K562 (cell line): ENCODE measurements around the gene ZDHHC11. TPM values are rescaled to one million over a fixed set of nuclear protein-coding genes. Genes with fewer than 3 reads are reported as not detected.

ENCODE experiments used
- ELF1 ChIP-seq: fragments of 200-800 bp; sonication (Bioruptor generic); IDR thresholded peaks from 2 replicates; pipeline ENCODE4 v1.6.1; 2016; ENCODE audit warnings: missing genetic modification characterization, missing compliant biosample characterization
- HDAC1 ChIP-seq, 2 experiments: fragments of 450-650 bp; IDR thresholded peaks; 2 replicates each; pipeline ENCODE4 v1.6.1; 2016 to 2017; ENCODE audit warnings: inconsistent platforms in 1 of 2, mild to moderate bottlenecking in 1 of 2, moderate library complexity in 1 of 2
- HNRNPUL1 ChIP-seq: fragments of 200-400 bp; formaldehyde crosslinking; IDR thresholded peaks from 2 replicates; pipeline ENCODE4 v1.6.1; 2017; ENCODE audit warnings: low read length
- ILF3 ChIP-seq: fragments of 450-650 bp; IDR thresholded peaks from 2 replicates; pipeline ENCODE4 v1.6.1; 2018; ENCODE audit warnings: antibody characterized with exemption, mild to moderate bottlenecking, moderate library complexity, borderline replicate concordance
- KLF13 ChIP-seq: fragments of 450-650 bp; IDR thresholded peaks from 2 replicates; pipeline ENCODE4 v1.6.1; 2016; ENCODE audit warnings: missing genetic modification characterization, low read depth, mild to moderate bottlenecking, missing compliant biosample characterization, moderate library complexity, borderline replicate concordance
- MAX ChIP-seq: sonication (generic); formaldehyde crosslinking; IDR thresholded peaks from 2 replicates; pipeline ENCODE4 v1.9.0; 2022; ENCODE audit warnings: mild to moderate bottlenecking, missing genetic modification reagents
- MCM7 ChIP-seq, 2 experiments: fragments of 450-650 bp; IDR thresholded peaks; 2 replicates each; pipeline ENCODE4 v1.6.1; 2016 to 2018
- MYNN ChIP-seq, 2 experiments: sonication (generic); formaldehyde crosslinking in 1 of 2; IDR thresholded peaks; 2 replicates each; pipeline versions ENCODE4 v1.5.0 to v1.6.1; 2016 to 2020; ENCODE audit warnings: antibody characterized with exemption in 1 of 2, missing genetic modification reagents in 1 of 2
- NFE2L1 ChIP-seq: fragments of 450-650 bp; IDR thresholded peaks from 2 replicates; pipeline ENCODE4 v1.6.1; 2016; ENCODE audit warnings: missing genetic modification characterization, low read depth, mild to moderate bottlenecking, missing compliant biosample characterization, moderate library complexity, borderline replicate concordance
- OTX1 ChIP-seq: fragments of 450-650 bp; formaldehyde crosslinking; IDR thresholded peaks from 2 replicates; pipeline ENCODE4 v1.4.0; 2022; ENCODE audit warnings: mild to moderate bottlenecking
- TBL1XR1 ChIP-seq, 2 experiments: IDR thresholded peaks; 2 replicates each; pipeline ENCODE4 v1.6.1; 2012; ENCODE audit warnings: improper control_type of control experiment in 2 of 2, low read length in 2 of 2, mild to moderate bottlenecking in 1 of 2
- TCF3 ChIP-seq: sonication (generic); formaldehyde crosslinking; IDR thresholded peaks from 2 replicates; pipeline ENCODE4 v1.4.0; 2020; ENCODE audit warnings: mild to moderate bottlenecking, missing genetic modification reagents
- ZNF239 ChIP-seq: fragments of 250-450 bp; sonication (Bioruptor Pico); IDR thresholded peaks from 2 replicates; pipeline ENCODE4 v1.4.0; 2020; ENCODE audit warnings: mild to moderate bottlenecking
- polyA plus RNA-seq, 8 experiments: library from polyadenylated mRNA; depleted of rRNA in 4 of 8; stranded (reverse) in 5 of 8; unstranded in 3 of 8; fragments of >200 nt; fragmentation: Nextera tagmentation in 2 of 8; fragmentation: Illumina TruSeq in 1 of 8; extraction: Ambion mirVana in 2 of 8; extraction: Trizol in 1 of 8; gene quantifications; 2 replicates each; pipeline versions ENCODE4 v1.2.1 to v1.2.3, GENCODE V29; 2011 to 2014; ENCODE audit warnings: inconsistent platforms in 1 of 8, missing spikeins in 1 of 8
- total RNA-seq, 7 experiments: library from RNA; depleted of rRNA in 6 of 7; stranded (reverse); fragments of >200 nt in 6 of 7; fragmentation: Illumina TruSeq in 2 of 7; extraction: Trizol in 2 of 7; gene quantifications; 2 replicates each; pipeline versions ENCODE4 v1.2.1 to v1.2.3, GENCODE V29; 2011 to 2021; ENCODE audit warnings: low replicate concordance in 1 of 7
- TF ChIP-seq, protein P1 (sequence below): fragments of 450-650 bp; IDR thresholded peaks from 2 replicates; pipeline ENCODE4 v1.6.1; 2016; ENCODE audit warnings: mild to moderate bottlenecking, moderate library complexity

ZDHHC11 gene
- total and polyA plus RNA-seq, 9 of the 15 experiments (the other 6 are each of a cell fraction or from before 2014, with no cell fraction given), result 0.07 to 2.3 (median 0.52) TPM

GRCh38 chr5:892394-893136 lies 41.8 kb upstream of the ZDHHC11 start, which contains the start of the genes BRD9 and TRIP13 (continued):
- TF ChIP-seq, protein P1, sequence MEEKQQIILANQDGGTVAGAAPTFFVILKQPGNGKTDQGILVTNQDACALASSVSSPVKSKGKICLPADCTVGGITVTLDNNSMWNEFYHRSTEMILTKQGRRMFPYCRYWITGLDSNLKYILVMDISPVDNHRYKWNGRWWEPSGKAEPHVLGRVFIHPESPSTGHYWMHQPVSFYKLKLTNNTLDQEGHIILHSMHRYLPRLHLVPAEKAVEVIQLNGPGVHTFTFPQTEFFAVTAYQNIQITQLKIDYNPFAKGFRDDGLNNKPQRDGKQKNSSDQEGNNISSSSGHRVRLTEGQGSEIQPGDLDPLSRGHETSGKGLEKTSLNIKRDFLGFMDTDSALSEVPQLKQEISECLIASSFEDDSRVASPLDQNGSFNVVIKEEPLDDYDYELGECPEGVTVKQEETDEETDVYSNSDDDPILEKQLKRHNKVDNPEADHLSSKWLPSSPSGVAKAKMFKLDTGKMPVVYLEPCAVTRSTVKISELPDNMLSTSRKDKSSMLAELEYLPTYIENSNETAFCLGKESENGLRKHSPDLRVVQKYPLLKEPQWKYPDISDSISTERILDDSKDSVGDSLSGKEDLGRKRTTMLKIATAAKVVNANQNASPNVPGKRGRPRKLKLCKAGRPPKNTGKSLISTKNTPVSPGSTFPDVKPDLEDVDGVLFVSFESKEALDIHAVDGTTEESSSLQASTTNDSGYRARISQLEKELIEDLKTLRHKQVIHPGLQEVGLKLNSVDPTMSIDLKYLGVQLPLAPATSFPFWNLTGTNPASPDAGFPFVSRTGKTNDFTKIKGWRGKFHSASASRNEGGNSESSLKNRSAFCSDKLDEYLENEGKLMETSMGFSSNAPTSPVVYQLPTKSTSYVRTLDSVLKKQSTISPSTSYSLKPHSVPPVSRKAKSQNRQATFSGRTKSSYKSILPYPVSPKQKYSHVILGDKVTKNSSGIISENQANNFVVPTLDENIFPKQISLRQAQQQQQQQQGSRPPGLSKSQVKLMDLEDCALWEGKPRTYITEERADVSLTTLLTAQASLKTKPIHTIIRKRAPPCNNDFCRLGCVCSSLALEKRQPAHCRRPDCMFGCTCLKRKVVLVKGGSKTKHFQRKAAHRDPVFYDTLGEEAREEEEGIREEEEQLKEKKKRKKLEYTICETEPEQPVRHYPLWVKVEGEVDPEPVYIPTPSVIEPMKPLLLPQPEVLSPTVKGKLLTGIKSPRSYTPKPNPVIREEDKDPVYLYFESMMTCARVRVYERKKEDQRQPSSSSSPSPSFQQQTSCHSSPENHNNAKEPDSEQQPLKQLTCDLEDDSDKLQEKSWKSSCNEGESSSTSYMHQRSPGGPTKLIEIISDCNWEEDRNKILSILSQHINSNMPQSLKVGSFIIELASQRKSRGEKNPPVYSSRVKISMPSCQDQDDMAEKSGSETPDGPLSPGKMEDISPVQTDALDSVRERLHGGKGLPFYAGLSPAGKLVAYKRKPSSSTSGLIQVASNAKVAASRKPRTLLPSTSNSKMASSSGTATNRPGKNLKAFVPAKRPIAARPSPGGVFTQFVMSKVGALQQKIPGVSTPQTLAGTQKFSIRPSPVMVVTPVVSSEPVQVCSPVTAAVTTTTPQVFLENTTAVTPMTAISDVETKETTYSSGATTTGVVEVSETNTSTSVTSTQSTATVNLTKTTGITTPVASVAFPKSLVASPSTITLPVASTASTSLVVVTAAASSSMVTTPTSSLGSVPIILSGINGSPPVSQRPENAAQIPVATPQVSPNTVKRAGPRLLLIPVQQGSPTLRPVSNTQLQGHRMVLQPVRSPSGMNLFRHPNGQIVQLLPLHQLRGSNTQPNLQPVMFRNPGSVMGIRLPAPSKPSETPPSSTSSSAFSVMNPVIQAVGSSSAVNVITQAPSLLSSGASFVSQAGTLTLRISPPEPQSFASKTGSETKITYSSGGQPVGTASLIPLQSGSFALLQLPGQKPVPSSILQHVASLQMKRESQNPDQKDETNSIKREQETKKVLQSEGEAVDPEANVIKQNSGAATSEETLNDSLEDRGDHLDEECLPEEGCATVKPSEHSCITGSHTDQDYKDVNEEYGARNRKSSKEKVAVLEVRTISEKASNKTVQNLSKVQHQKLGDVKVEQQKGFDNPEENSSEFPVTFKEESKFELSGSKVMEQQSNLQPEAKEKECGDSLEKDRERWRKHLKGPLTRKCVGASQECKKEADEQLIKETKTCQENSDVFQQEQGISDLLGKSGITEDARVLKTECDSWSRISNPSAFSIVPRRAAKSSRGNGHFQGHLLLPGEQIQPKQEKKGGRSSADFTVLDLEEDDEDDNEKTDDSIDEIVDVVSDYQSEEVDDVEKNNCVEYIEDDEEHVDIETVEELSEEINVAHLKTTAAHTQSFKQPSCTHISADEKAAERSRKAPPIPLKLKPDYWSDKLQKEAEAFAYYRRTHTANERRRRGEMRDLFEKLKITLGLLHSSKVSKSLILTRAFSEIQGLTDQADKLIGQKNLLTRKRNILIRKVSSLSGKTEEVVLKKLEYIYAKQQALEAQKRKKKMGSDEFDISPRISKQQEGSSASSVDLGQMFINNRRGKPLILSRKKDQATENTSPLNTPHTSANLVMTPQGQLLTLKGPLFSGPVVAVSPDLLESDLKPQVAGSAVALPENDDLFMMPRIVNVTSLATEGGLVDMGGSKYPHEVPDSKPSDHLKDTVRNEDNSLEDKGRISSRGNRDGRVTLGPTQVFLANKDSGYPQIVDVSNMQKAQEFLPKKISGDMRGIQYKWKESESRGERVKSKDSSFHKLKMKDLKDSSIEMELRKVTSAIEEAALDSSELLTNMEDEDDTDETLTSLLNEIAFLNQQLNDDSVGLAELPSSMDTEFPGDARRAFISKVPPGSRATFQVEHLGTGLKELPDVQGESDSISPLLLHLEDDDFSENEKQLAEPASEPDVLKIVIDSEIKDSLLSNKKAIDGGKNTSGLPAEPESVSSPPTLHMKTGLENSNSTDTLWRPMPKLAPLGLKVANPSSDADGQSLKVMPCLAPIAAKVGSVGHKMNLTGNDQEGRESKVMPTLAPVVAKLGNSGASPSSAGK, result peak; percentile 91
- TF ChIP-seq OTX1 (CRISPR knock-in tag) (peak; percentile 41; the same call in 1 of the 2 replicates), MYNN (IDR thresholded peaks at IDR 0.05) (no peak), MYNN (CRISPR knock-in tag; IDR thresholded peaks at IDR 0.05) (no peak), MAX (peak; percentile 80), TCF3 (no peak), ZNF239 (CRISPR knock-in tag) (no peak), MCM7 (IDR thresholded peaks at IDR 0.05) (no peak), TBL1XR1 (IDR thresholded peaks at IDR 0.05; ENCODE audit: low read length in 2 of 2) (peak in 1 of 2 experiments; percentile 24; a peak in 1 of 4 replicates), NFE2L1 (tag) (no peak), HNRNPUL1 (no peak), KLF13 (tag) (peak; percentile 84; the same call in 1 of the 2 replicates), ILF3 (0 out of 2 replicates have a peak, but pooled peaks have one; percentile 74), HDAC1 (IDR thresholded peaks at IDR 0.05) (peak; percentile 84 to 99; a peak in 3 of 4 replicates), ELF1 (peak; percentile 89)
